GM18867 (cell line): ENCODE results near the gene ANKRD36C.
"Not testable (repeated sequence)": the region's sequence is repeated elsewhere in the genome, so short reads cannot be mapped to it uniquely, and the experiment has no call there.

Source experiments
- ATAC-seq: cut with Tn5 transposase; IDR thresholded peaks from one replicate; pipeline ENCODE4 v1.9.1; 2021; ENCODE audit warnings: mild to moderate bottlenecking, moderate library complexity; ENCODE audit not compliant: unreplicated experiment

The ANKRD36C gene

DNA sequence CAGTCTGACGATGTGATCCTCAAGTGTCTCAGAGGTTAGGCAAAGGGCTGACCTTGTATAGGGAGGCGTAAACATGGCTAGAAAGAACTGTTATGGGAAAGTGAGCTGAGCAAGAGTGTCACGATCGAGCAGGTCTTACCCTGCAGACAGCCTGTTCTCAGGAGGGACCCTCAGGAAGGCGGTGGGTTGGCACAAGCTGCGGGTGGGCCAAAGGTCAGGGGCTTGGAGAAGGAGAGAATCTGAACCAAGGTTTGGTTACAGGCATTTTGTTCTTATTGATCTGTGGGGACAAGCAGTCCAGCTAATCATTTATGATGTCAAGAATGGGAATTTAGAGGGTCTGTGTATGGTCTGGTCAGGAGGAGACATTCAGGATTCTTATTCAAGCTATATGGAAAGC is 16.4 kb upstream of the ANKRD36C start:
- ATAC-seq: not testable (repeated sequence)

DNA sequence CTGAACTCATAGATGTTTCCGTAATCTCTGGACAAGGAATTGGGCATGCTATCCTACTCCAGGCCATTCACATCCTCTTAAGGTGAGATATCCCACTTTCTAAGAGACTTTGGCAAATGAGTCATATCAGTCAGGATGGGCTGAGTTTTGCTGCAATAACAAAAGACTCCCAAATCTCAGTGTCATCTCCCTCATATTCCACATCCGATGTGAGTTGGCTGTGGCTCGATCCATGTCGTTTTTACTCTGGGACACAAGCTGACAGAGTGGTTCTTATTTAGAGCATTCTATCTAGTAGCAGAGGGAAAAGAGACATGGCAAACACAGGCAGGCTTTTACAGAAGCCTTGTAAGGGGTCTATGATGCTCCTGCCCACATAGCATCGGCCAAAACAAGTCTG is 14.6 kb upstream of the ANKRD36C start:
- ATAC-seq: not testable (repeated sequence)

- ATAC-seq: peak; percentile 46
Observed at GRCh38 chr2:95992520-95993272, 1.1 kb upstream of the ANKRD36C start.

GRCh38 chr2:95992102-95992501 is 478 bp upstream of the ANKRD36C start:
- peak; percentile 51 for ATAC-seq

DNA sequence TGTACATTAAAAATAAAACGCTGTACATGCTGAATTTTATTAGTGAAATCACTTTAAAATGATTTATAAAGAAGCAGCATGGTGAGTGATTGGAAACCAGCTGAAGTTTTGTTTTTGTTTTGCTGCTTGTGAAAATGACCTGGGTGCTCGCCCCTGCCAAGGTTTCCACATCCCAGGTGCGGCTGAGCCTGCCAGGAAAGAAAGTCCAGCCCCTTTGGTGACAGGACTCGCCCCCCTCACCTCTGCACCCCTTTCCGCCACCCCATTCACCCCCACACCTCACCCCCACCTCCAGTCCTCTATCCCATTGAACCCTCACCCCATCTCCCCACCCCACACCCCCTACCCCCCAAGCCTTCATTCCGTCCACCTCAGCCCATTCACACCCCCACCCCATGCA is 740 bp downstream of the ANKRD36C start:
- not testable (repeated sequence) for ATAC-seq

- not testable (repeated sequence) for ATAC-seq
Observed at GRCh38 chr2:95951662-95952061, 40.0 kb downstream of the ANKRD36C start.

- ATAC-seq: not testable (repeated sequence)
Observed at GRCh38 chr2:95948039-95948438, 43.6 kb downstream of the ANKRD36C start.

- not testable (repeated sequence) for ATAC-seq
Observed at GRCh38 chr2:95939947-95940346, 51.7 kb downstream of the ANKRD36C start.

DNA sequence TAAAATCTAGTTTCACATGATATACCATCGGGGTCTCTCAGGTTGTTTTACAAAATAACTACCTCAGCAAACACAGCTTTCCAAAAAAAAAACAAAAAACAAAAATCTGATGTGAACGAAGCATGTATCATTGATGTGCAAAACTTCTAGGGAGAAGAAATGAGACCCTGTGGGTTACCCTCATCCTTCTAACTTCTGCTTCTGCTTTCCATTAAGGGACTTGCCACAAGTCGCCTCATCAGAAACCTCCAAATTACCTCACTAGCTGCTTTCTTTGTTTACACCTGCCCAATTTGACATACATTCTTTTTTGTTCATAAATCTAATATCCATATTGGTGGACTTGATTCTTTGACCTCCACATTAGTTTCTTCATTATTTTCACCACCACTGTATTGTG is 60.9 kb downstream of the ANKRD36C start:
- not testable (repeated sequence) for ATAC-seq

DNA sequence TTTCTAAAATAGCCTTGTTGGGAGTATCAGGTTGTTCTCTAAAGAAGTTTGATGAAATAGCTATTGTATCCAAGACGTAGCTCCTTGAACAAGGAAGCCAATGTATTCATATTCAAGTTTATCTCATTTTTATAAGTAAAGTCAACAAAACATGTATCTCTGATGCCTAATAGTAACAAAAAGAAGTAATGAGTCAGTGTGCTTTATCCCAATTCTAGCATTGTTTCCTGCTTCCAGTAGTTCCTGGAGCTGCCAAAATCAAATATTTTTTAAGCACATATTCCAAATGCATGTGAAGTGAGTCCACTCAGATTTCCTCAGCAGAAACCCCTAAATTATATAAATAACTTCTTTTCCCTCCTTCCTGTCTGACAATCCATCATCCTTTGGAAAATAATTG is 74.6 kb downstream of the ANKRD36C start:
- not testable (repeated sequence) for ATAC-seq

GRCh38 chr2:95915131-95915530 is 76.5 kb downstream of the ANKRD36C start:
- ATAC-seq: not testable (repeated sequence)

DNA sequence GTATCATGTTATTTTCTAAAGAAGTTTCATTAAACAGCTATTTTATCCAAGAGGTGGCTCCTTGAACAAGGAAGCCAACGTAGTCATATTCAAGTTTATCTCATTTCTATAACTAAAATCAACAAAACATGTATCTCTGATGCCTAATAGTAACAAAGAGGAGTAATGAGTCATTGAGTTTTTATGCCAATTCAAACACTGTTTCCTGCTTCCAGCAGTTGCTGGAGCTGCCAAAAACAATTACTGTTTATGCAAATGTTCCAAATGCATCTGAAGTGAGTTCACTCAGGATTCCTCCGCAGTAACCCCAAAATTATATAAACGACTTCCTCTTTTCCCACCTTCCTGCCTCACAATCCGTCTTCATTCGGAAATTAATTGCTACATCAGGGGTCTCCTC is 80.2 kb downstream of the ANKRD36C start:
- ATAC-seq: not testable (repeated sequence)

DNA sequence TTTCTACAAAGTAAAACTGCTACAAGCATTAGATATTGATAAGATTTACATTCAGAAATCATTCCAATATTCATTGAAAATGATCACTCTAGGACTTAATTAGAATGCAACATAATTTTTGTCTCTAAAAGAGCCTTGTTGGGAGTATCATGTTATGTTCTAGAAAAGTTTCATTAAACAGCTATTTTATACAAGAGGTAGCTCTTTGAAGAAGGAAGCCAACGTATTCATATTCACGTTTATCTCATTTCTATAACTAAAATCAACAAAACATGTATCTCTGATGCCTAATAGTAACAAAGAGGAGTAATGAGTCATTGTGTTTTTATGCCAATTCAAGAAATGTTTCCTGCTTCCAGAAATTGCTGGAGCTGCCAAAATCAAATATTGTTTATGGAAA is 97.2 kb downstream of the ANKRD36C start:
- not testable (repeated sequence) for ATAC-seq

DNA sequence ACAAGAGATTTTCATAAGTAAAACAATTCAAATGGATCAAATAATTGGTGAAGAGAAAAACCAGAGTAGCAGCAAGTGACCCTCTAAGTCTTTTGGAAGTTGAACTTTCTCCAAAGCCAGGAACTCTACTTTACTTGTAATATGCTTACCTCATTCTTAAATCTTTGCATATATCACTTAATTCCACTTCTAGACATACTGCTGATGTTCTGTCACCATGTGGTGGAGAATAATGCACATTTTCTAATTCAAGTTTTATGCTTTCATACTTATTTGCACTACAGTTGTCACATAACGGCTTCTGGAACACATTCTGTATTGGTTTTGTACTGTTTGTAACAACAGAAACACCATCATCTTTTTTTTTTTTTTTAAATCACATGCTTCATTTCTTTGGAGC is 123.7 kb downstream of the ANKRD36C start:
- not testable (repeated sequence) for ATAC-seq

GRCh38 chr2:95867047-95867677 is 124.5 kb downstream of the ANKRD36C start:
- ATAC-seq: not testable (repeated sequence)

- not testable (repeated sequence) for ATAC-seq
Observed at GRCh38 chr2:95862121-95862520, 129.5 kb downstream of the ANKRD36C start.

- no peak for ATAC-seq
Observed at GRCh38 chr2:95836151-95836550, 155.5 kb downstream of the ANKRD36C start.

GRCh38 chr2:95834077-95835013 is 157.3 kb downstream of the ANKRD36C start:
- ATAC-seq: not testable (repeated sequence)

DNA sequence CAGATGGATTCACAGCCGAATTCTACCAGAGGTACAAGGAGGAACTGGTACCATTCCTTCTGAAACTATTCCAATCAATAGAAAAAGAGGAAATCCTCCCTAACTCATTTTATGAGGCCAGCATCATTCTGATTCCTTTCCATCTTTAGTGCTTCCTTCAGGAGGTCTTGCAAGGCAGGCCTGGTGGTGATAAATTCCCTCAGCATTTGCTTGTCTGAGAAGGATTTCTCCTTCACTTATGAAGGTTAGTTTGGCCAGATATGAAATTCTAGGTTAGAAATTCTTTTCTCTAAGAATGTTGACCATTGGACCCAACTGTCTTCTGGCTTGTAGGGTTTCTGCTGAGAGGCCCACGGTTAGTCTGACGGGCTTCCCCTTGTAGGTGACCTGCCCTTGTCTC is 167.4 kb downstream of the ANKRD36C start:
- ATAC-seq: not testable (repeated sequence)

DNA sequence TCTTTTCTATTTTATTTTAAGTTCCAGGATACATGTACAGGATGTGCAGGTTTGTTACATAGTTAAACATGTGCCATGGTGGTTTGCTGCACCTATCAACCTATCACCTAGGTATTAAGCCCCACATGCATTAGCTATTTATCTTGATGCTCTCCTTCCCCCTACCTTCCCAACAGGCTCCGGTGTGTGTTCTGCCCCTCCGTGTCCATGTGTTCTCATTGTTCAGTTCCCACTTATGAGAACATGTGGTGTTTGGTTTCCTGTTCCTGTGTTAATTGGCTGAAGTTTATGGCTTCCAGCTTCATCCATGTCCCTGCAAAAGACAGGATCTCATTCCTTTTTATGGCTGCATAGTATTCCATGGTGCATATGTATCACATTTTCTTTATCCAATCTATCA is 174.1 kb downstream of the ANKRD36C start:
- ATAC-seq: not testable (repeated sequence)

DNA sequence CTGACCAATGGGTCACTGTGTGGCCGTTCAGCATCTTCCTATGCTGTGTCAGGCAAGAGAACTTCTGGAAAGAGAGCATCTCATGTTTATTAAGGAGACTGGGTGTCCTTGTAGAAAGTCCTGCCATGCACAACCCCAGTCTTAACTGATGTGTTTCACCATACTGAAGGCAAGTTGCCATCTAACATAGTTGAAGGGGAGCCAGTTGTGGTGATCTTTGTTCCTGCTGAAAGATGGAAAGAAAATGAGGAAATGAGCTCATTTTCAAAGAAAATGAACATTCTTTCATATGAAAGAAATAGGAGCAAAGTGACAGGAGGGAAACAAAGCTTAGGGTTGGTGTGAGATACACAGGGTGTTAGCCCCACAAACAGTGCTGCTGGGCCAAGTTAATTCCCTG is 178.3 kb downstream of the ANKRD36C start:
- not testable (repeated sequence) for ATAC-seq
